HCT116 (cell line): Measurements from ENCODE around the gene CRY2.

Experiments used
- CEBPB ChIP-seq: IDR thresholded peaks from 2 replicates; pipeline ENCODE4 v1.6.1; 2012; ENCODE audit warnings: low read depth
- YY1 ChIP-seq: IDR thresholded peaks from 2 replicates; pipeline ENCODE4 v1.6.1; 2011; ENCODE audit warnings: low read length, low read depth, moderate library complexity, mild to moderate bottlenecking; ENCODE audit not compliant: insufficient replicate concordance; ENCODE audit errors: extremely low read depth
- TF ChIP-seq, protein P1 (sequence below), 3 experiments: fragments of 200-600 bp in 1 of 3; sonication (generic) in 1 of 3; IDR thresholded peaks in 2 of 3; conservative IDR thresholded peaks in 1 of 3; 2 replicates each; pipeline ENCODE4 v1.5.1; 2012 to 2017; ENCODE audit warnings: low read depth in 2 of 3, low read length in 2 of 3, antibody characterized with exemption in 1 of 3, borderline replicate concordance in 1 of 3, control low read depth in 1 of 3, mild to moderate bottlenecking in 1 of 3, mixed read lengths in 1 of 3, mixed run types in 1 of 3, moderate library complexity in 1 of 3; ENCODE audit not compliant: insufficient read depth in 1 of 3
- TF ChIP-seq, protein P2 (sequence below): IDR thresholded peaks from 2 replicates; pipeline ENCODE4 v1.6.1; 2012

DNA sequence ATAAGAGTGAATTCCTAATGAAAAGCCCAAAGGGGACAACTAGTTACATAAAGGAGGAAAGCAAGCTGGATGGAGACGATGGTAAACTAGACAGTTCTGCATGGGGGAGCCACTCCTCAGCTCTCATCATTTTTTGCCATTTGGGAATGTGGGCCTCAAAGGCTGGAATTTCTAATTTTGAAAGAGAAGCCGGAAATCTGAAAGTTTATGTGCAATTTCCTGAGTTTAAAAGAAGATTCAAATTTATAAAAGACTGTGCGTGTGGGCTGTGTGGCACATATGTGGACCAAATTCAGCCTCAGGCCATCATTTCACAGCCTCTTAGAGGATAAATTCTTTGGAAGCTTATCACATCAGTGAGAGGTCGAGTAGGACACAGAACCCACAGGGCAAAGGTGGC lies 18.3 kb upstream of the CRY2 start:
- TF ChIP-seq YY1, result no peak
- TF ChIP-seq, protein P1, sequence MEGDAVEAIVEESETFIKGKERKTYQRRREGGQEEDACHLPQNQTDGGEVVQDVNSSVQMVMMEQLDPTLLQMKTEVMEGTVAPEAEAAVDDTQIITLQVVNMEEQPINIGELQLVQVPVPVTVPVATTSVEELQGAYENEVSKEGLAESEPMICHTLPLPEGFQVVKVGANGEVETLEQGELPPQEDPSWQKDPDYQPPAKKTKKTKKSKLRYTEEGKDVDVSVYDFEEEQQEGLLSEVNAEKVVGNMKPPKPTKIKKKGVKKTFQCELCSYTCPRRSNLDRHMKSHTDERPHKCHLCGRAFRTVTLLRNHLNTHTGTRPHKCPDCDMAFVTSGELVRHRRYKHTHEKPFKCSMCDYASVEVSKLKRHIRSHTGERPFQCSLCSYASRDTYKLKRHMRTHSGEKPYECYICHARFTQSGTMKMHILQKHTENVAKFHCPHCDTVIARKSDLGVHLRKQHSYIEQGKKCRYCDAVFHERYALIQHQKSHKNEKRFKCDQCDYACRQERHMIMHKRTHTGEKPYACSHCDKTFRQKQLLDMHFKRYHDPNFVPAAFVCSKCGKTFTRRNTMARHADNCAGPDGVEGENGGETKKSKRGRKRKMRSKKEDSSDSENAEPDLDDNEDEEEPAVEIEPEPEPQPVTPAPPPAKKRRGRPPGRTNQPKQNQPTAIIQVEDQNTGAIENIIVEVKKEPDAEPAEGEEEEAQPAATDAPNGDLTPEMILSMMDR (IDR thresholded peaks at IDR 0.05 in 2 of 3, conservative IDR thresholded peaks at IDR 0.05 in 1 of 3; ENCODE audit: borderline replicate concordance in 1 of 3, insufficient read depth in 1 of 3, low read depth in 2 of 3, low read length in 2 of 3), result no peak
- no peak for TF ChIP-seq CEBPB
- TF ChIP-seq, protein P2, sequence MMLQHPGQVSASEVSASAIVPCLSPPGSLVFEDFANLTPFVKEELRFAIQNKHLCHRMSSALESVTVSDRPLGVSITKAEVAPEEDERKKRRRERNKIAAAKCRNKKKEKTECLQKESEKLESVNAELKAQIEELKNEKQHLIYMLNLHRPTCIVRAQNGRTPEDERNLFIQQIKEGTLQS, result no peak
